Measurements from ENCODE around the gene CITED2. TPM values are rescaled to one million over a fixed set of nuclear protein-coding genes. Genes with fewer than 3 reads are reported as not detected.

CITED2 gene
- total RNA-seq, 1 donor from 2014 or later = 132 TPM

- DNase-seq (ENCODE audit: extremely low spot score in 2 of 2) = no peak
- Histone ChIP-seq H3K27ac (no peak overlapping the region), H3K27me3 (no peaks in the 10 kb centered on the region), H3K9me3 (no peaks in the 10 kb centered on the region), H3K36me3 (no peaks in the 10 kb centered on the region), H3K4me1 (peaks cover 15% of the 10 kb centered on the region), H3K4me3 (no peak overlapping the region)
- TF ChIP-seq POLR2AphosphoS5 (IDR thresholded peaks at IDR 0.05; ENCODE audit: insufficient read depth in 1 of 2, low read depth in 1 of 2) = no peak
- no peak for TF ChIP-seq POLR2A (IDR thresholded peaks at IDR 0.05)
- no peak for TF ChIP-seq CTCF (IDR thresholded peaks at IDR 0.05)
- intact Hi-C loops (cut with DNase I) = no loop called here
Measured at GRCh38 chr6:139330826-139331500, 43.5 kb downstream of the CITED2 start.

- Histone ChIP-seq H3K9me3 (no peaks in the 10 kb centered on the region), H3K27me3 (no peaks in the 10 kb centered on the region), H3K4me3 (no peak overlapping the region), H3K4me1 (peaks cover 10% of the 10 kb centered on the region), H3K36me3 (no peaks in the 10 kb centered on the region), H3K27ac (no peak overlapping the region)
- intact Hi-C loops (cut with DNase I) = no loop called here
- DNase-seq (ENCODE audit: extremely low spot score in 2 of 2) = no peak
- TF ChIP-seq CTCF (IDR thresholded peaks at IDR 0.05) (no peak), POLR2A (IDR thresholded peaks at IDR 0.05) (no peak), POLR2AphosphoS5 (IDR thresholded peaks at IDR 0.05; ENCODE audit: insufficient read depth in 1 of 2, low read depth in 1 of 2) (no peak)
Measured at GRCh38 chr6:139330306-139330705, 44.1 kb downstream of the CITED2 start.

GRCh38 chr6:139329224-139329623, 45.2 kb downstream of the CITED2 start:
- intact Hi-C loops (cut with DNase I) = no loop called here
- no peak for TF ChIP-seq CTCF (IDR thresholded peaks at IDR 0.05)
- TF ChIP-seq POLR2AphosphoS5 (IDR thresholded peaks at IDR 0.05; ENCODE audit: insufficient read depth in 1 of 2, low read depth in 1 of 2) = no peak
- no peak for TF ChIP-seq POLR2A (IDR thresholded peaks at IDR 0.05)
- no peak overlapping the region for H3K4me3 ChIP-seq
- H3K4me1 ChIP-seq = no peaks in the 10 kb centered on the region
- H3K27ac ChIP-seq = no peak overlapping the region
- H3K36me3 ChIP-seq = no peaks in the 10 kb centered on the region
- no peaks in the 10 kb centered on the region for H3K9me3 ChIP-seq
- no peaks in the 10 kb centered on the region for H3K27me3 ChIP-seq
- no peak for DNase-seq (ENCODE audit: extremely low spot score in 2 of 2)

GRCh38 chr6:139327038-139327437, 47.4 kb downstream of the CITED2 start:
- no peak for DNase-seq (ENCODE audit: extremely low spot score in 2 of 2)
- no peak overlapping the region for H3K27ac ChIP-seq

More at GRCh38 chr6:139327038-139327437, 47.4 kb downstream of the CITED2 start:
- Histone ChIP-seq H3K36me3 (no peaks in the 10 kb centered on the region), H3K4me1 (no peaks in the 10 kb centered on the region), H3K4me3 (no peak overlapping the region), H3K27me3 (no peaks in the 10 kb centered on the region), H3K9me3 (no peaks in the 10 kb centered on the region)
- TF ChIP-seq POLR2A (IDR thresholded peaks at IDR 0.05) (no peak), CTCF (IDR thresholded peaks at IDR 0.05) (no peak), POLR2AphosphoS5 (IDR thresholded peaks at IDR 0.05; ENCODE audit: insufficient read depth in 1 of 2, low read depth in 1 of 2) (no peak)
- intact Hi-C loops (cut with DNase I) = no loop called here

Measured in vagina (tissue), 2 donors.